Lung microvascular endothelial cell (primary cell): ENCODE measurements around the gene PDHX. TPM values are rescaled to one million over a fixed set of nuclear protein-coding genes. Genes with fewer than 3 reads are reported as not detected.
A peak's percentile ranks its signal among the peaks of the same experiment; 100 is the strongest.

ENCODE experiments used
- DNase-seq, 2 donors: peaks; one replicate each; pipeline versions ENCODE4 v3.0.0 to v3.0.0-alpha.2; 2010; ENCODE audit warnings: low read depth in 2 of 2
- total RNA-seq: library from RNA; depleted of rRNA; stranded (reverse); fragments of >200 nt; gene quantifications from 2 replicates; pipeline ENCODE4 v1.2.1, GENCODE V29; 2014

PDHX gene
- total RNA-seq, 1 donor from 2014 or later: 17.7 TPM

GRCh38 chr11:34953955-34954354 lies 37.5 kb downstream of the PDHX start:
- no peak for DNase-seq

GRCh38 chr11:34957206-34957605 lies 40.8 kb downstream of the PDHX start:
- DNase-seq: no peak

- no peak for DNase-seq
Measured at GRCh38 chr11:34957606-34958005, 41.2 kb downstream of the PDHX start.

DNA sequence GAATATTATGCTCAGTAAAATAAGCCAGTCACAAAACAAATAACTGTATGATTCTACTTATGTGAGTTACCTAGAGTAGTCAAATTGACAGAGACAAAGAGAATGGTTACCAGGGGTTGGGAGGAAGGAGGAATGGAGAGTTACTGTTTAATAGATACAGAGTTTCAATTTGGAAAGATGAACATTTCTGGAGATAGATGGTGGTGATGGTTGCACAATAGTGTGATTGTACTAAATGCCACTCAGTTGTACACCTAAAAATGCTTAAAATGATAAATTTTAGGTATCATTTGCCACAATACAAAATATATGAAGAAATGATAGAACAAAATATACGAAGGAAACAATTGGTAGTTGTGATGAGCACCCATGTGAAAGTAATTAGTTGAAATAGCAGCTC lies 43.4 kb downstream of the PDHX start:
- DNase-seq: no peak

DNA sequence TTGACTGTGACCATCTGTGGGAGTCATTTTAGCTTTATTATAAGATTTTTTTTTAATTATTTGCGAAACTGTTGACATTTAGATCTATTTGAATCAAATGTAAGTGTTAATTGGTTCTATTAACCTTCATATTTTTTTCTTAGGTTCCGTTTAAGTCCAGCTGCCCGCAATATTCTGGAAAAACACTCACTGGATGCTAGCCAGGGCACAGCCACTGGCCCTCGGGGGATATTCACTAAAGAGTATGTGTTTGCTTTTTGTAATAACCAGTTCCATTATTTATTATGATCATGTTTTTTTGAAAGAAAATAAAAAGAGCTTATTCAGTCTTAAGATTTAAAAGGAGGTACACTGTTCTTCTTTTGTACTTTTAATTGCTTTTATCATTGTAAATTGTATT lies 43.9 kb downstream of the PDHX start:
- DNase-seq: no peak

DNA sequence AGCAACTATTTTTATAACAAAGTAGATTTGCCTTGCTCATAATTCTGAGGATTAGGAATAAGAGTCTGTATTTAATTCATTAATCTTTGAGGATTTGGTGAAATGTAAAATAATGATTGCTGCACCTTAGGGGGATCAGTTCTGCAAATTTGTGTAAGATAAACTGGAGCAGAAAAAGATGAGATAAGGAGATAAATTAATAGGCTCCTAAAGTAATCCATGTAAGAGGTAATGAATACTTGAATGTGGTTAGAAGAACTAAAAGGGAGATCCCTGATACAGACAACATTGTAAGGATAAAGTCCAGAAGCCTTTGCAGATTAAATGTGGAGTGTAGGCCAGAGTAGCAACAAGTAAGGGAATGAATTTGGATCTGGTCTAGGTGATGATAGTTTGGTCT lies 45.6 kb downstream of the PDHX start:
- DNase-seq: no peak

GRCh38 chr11:34963351-34963750 lies 46.9 kb downstream of the PDHX start:
- DNase-seq: no peak

- no peak for DNase-seq
Measured at GRCh38 chr11:34964610-34965331, 48.4 kb downstream of the PDHX start.

- no peak for DNase-seq
Measured at GRCh38 chr11:34968862-34969261, 52.4 kb downstream of the PDHX start.

DNA sequence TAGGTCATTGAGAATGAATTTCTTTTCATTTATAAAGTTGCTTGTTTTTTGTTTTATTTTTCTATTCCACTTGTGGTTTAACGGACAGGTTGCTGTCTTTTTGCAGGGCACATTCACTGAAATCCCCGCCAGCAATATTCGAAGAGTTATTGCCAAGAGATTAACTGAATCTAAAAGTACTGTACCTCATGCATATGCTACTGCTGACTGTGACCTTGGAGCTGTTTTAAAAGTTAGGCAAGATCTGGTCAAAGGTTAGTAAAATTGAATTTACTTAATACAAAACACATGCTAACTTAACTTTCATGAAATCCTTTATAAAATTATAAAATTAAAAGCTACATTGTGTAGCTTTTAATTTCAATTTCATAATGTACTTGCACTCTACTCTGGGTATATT lies 53.6 kb downstream of the PDHX start:
- DNase-seq: no peak

DNA sequence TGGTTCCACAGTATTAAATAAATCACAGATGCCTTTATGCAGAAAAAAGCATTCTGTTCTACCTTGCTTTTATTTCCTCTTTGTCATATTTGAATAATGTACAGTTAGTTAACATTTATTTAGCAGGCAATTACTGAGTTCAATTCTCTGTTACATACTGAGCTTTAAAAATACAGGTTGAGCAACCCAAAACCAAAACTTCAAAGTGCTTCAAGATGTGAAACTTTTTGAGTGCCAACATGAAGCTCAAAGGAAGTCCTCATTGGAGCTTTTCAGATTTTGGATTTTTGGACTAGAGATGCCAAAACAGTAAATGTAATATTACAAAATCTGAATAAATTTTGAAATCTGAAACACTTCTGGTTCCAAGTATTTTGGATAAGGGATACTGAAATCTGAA lies 54.1 kb downstream of the PDHX start:
- no peak for DNase-seq

DNA sequence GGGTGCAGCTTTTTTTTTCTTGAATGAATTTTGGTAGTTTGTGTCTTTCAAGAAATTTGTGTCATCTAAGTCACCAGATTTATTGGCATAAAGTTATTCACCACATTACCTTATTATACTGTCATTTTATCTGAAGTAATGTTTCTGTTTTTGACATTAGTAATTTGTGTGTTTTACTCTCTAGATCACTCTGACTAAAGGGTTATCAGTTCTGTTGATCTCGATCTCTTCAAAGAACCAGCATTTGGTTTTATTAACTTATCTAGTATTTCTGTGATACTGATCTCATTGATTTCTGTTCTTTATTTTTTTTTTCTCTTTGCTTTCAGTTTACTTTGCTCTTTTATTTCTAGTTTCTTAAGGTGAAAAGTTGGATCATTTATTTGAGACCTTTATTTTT lies 55.5 kb downstream of the PDHX start:
- no peak for DNase-seq

- DNase-seq: no peak
Measured at GRCh38 chr11:34972366-34972765, 55.9 kb downstream of the PDHX start.

GRCh38 chr11:34972892-34973291 lies 56.5 kb downstream of the PDHX start:
- DNase-seq: peak in 1 of 2 donors; percentile 28

- DNase-seq: peak; percentile 7 to 31
Measured at GRCh38 chr11:34975482-34975881, 59.1 kb downstream of the PDHX start.

DNA sequence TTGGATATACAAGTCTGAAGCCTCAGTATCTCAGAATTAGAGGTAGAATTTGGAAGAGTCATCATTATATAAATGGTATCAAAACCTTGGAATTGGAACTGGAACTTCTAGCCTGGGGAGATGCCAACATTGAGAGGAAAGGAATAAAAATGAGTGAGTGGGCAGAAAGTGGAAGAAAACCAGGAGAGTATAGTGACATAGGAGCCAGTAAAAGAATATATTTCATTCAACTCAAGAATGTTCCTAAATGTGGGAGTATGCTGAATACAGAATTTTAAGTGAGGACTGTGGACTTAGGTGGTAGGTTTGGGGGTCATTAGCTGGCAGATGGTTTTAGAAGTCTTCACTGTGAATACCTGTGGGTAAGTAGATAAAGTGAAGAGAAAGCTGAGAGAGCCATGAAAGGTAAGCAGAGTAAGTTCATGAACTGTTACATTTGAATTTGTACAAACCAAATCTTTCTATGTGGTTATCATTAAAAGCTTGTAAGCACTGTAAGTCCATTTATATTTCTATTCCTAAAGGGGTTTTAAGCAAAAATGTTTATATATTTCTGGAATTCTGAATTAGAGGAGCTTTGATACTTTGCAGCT lies 60.2 kb downstream of the PDHX start:
- peak in 1 of 2 donors; percentile 10 for DNase-seq

GRCh38 chr11:34977089-34977912 lies 60.9 kb downstream of the PDHX start:
- peak; percentile 42 to 76 for DNase-seq

GRCh38 chr11:34978236-34979191 lies 62.1 kb downstream of the PDHX start:
- DNase-seq: no peak

GRCh38 chr11:34984514-34984913 lies 68.1 kb downstream of the PDHX start:
- DNase-seq: no peak

- DNase-seq: no peak
Measured at GRCh38 chr11:34986883-34987520, 70.6 kb downstream of the PDHX start.

GRCh38 chr11:34987617-34988016 lies 71.2 kb downstream of the PDHX start:
- DNase-seq: no peak
